ENCODE results near the gene SRXN1.

- TF ChIP-seq POLR2AphosphoS5 (IDR thresholded peaks at IDR 0.05; ENCODE audit: borderline replicate concordance, low read depth, low read length) = no peak
- TF ChIP-seq EZH2 (IDR thresholded peaks at IDR 0.05) = no peak
- no peak for TF ChIP-seq FOXP2 (optimal IDR thresholded peaks at IDR 0.05; ENCODE audit: control extremely low read depth, extremely low read length, insufficient read depth)
Observed at GRCh38 chr20:672963-673602, 20.1 kb upstream of the SRXN1 start.
